CD4-positive, CD25-positive, alpha-beta regulatory T cell (primary cell): ENCODE data around the gene EXOC3. TPM values are rescaled to one million over a fixed set of nuclear protein-coding genes. Genes with fewer than 3 reads are reported as not detected.

Source experiments
- ATAC-seq, 2 donors: fragments of 150-1000 bp; cut with Tn5 transposase; one replicate each; pipeline ENCODE4 v1.10.0; 2021; ENCODE audit warnings: low read depth in 2 of 2, moderate number of reproducible peaks in 2 of 2, moderate library complexity in 1 of 2
- DNase-seq, 3 donors: peaks; one replicate each; pipeline versions ENCODE4 v3.0.0 to v3.0.0-alpha.2; 2012 to 2022; ENCODE audit warnings: mixed read lengths in 1 of 3
- H3K27ac ChIP-seq: one replicate; pipeline ENCODE4 v1.7.0; 2013; ENCODE audit warnings: mild to moderate bottlenecking, low read length; ENCODE audit not compliant: insufficient read depth, poor library complexity, severe bottlenecking
- H3K27me3 ChIP-seq: one replicate; pipeline ENCODE4 v1.7.0; 2013; ENCODE audit warnings: low read length; ENCODE audit not compliant: control insufficient read depth, insufficient read depth
- H3K36me3 ChIP-seq: one replicate; pipeline ENCODE4 v1.7.0; 2013; ENCODE audit warnings: mild to moderate bottlenecking, low read length, moderate library complexity; ENCODE audit not compliant: control insufficient read depth, insufficient read depth
- H3K4me1 ChIP-seq: 2 replicates; pipeline ENCODE4 v1.7.0; 2013; ENCODE audit warnings: mild to moderate bottlenecking, low read length; ENCODE audit not compliant: insufficient read depth, control insufficient read depth, poor library complexity, severe bottlenecking
- H3K4me3 ChIP-seq: one replicate; pipeline ENCODE4 v1.7.0; 2013; ENCODE audit warnings: low read depth, mild to moderate bottlenecking, low read length, moderate library complexity
- H3K9me3 ChIP-seq, 2 experiments: 1 replicate in 1 of 2; 2 replicates in 1 of 2; pipeline ENCODE4 v1.7.0; 2013; ENCODE audit warnings: low read length in 2 of 2, mild to moderate bottlenecking in 1 of 2, moderate library complexity in 1 of 2; ENCODE audit not compliant: control insufficient read depth in 2 of 2
- H3K27ac Mint-ChIP-seq, 3 donors: one replicate each; pipeline ENCODE4 v1.8.0; 2020 to 2022; ENCODE audit warnings: mild to moderate bottlenecking in 3 of 3, mixed read lengths in 3 of 3, moderate library complexity in 2 of 3
- H3K27me3 Mint-ChIP-seq: one replicate; pipeline ENCODE4 v1.8.0; 2022; ENCODE audit warnings: mild to moderate bottlenecking, mixed read lengths
- H3K36me3 Mint-ChIP-seq: one replicate; pipeline ENCODE4 v1.8.0; 2020; ENCODE audit warnings: mixed read lengths
- H3K4me1 Mint-ChIP-seq, 4 donors: one replicate each; pipeline ENCODE4 v1.8.0; 2020 to 2022; ENCODE audit warnings: mixed read lengths in 4 of 4, mild to moderate bottlenecking in 1 of 4
- H3K4me3 Mint-ChIP-seq, 4 donors: one replicate each; pipeline ENCODE4 v1.8.0; 2020 to 2022; ENCODE audit warnings: mild to moderate bottlenecking in 4 of 4, mixed read lengths in 4 of 4, moderate library complexity in 3 of 4
- H3K9me3 Mint-ChIP-seq, 7 donors: one replicate each; pipeline ENCODE4 v1.8.0; 2020 to 2022; ENCODE audit warnings: mixed read lengths in 7 of 7, mild to moderate bottlenecking in 3 of 7, moderate library complexity in 2 of 7
- polyA plus RNA-seq, 4 donors: library from polyadenylated mRNA; unstranded; fragments of 300-500 nt; fragmentation: Illumina TruSeq; gene quantifications; one replicate each; pipeline ENCODE4 v1.2.3, GENCODE V29; 2021
- total RNA-seq: library from RNA; stranded (reverse); gene quantifications from one replicate; pipeline ENCODE4 v1.2.3, GENCODE V29; 2022

The EXOC3 gene
- total and polyA plus RNA-seq, 5 donors from 2014 or later = 23.3 to 95.4 (median 37.0) TPM

GRCh38 chr5:403995-404394, 39.0 kb upstream of the EXOC3 start:
- no peak for DNase-seq
- Mint-ChIP-seq H3K4me1 (peaks cover 0 to 4% (median 0%) of the 10 kb centered on the region in 4 donors), H3K9me3 (peaks cover 0 to 2% (median 0%) of the 10 kb centered on the region in 7 donors), H3K27me3 (peaks cover 28% of the 10 kb centered on the region), H3K4me3 (no peak overlapping the region), H3K27ac (no peak overlapping the region), H3K36me3 (no peaks in the 10 kb centered on the region)
- Histone ChIP-seq H3K4me3 (no peak overlapping the region), H3K27ac (no peak overlapping the region), H3K4me1 (no peaks in the 10 kb centered on the region), H3K36me3 (no peaks in the 10 kb centered on the region), H3K9me3 (no peaks in the 10 kb centered on the region), H3K27me3 (no peaks in the 10 kb centered on the region)
- no peak for ATAC-seq

DNA sequence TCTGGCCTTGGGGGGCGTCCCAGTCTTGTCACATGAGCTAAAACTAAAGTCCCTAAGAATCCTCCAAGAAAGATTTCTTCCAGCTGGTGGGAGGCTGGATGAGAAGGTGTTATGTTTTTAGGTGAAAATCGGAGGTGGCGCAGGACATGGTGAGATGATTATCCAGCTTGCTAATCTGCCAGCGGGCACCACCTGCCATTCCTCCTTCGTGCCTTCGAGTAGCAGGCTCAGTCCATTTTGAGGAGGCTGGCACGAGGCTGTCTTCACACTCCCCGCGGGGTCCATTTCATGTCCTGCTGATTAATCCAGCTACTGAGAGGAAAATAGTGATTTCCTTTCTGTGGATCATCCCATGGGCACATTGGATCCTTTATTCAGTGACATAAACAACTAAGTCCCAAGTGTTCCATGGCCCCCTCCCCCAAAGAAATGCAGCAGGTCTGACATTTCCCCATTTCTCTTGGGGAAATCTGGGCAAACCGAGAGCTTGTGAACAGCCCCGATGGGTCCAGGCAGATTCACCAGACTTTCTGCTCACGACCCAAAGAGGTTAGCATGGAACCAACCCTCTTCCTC, 38.2 kb upstream of the EXOC3 start:
- ATAC-seq = no peak
- H3K9me3 ChIP-seq = no peaks in the 10 kb centered on the region
- H3K4me3 ChIP-seq = no peak overlapping the region
- H3K27ac ChIP-seq = no peak overlapping the region
- H3K4me1 ChIP-seq = no peaks in the 10 kb centered on the region
- Mint-ChIP-seq H3K4me3 (no peak overlapping the region), H3K27ac (no peak overlapping the region), H3K36me3 (no peaks in the 10 kb centered on the region), H3K9me3 (peaks cover 0 to 2% (median 0%) of the 10 kb centered on the region in 7 donors), H3K27me3 (peaks cover 28% of the 10 kb centered on the region), H3K4me1 (peaks cover 0 to 4% (median 0%) of the 10 kb centered on the region in 4 donors)
- H3K27me3 ChIP-seq = no peaks in the 10 kb centered on the region
- H3K36me3 ChIP-seq = no peaks in the 10 kb centered on the region
- no peak for DNase-seq

DNA sequence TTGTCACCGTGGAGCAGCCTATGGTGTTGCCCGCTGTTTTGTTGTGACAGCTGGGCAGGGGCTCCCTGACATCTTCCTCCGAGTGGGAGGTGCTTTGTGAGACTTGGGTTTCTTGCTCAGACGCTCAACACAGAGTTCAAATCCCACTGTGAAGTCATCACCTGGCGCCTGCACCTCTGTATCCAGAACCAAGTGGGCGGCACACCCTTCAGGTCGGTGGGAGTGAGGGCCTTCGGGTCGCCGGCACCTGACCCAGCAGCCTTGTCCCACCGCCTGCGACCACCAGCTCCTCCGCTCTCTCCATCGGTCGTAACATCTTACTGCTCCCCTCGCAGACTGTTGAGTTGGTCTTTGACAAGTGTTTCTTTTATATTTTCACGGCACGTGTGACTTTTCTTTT, 37.6 kb upstream of the EXOC3 start:
- Mint-ChIP-seq H3K27me3 (peaks cover 25% of the 10 kb centered on the region), H3K4me1 (peaks cover 0 to 4% (median 0%) of the 10 kb centered on the region in 4 donors), H3K27ac (no peak overlapping the region), H3K9me3 (peaks cover 0 to 2% (median 0%) of the 10 kb centered on the region in 7 donors), H3K36me3 (no peaks in the 10 kb centered on the region), H3K4me3 (no peak overlapping the region)
- Histone ChIP-seq H3K36me3 (no peaks in the 10 kb centered on the region), H3K9me3 (no peaks in the 10 kb centered on the region), H3K4me1 (no peaks in the 10 kb centered on the region), H3K27me3 (no peaks in the 10 kb centered on the region), H3K27ac (no peak overlapping the region), H3K4me3 (no peak overlapping the region)
- no peak for DNase-seq
- ATAC-seq = no peak

DNA sequence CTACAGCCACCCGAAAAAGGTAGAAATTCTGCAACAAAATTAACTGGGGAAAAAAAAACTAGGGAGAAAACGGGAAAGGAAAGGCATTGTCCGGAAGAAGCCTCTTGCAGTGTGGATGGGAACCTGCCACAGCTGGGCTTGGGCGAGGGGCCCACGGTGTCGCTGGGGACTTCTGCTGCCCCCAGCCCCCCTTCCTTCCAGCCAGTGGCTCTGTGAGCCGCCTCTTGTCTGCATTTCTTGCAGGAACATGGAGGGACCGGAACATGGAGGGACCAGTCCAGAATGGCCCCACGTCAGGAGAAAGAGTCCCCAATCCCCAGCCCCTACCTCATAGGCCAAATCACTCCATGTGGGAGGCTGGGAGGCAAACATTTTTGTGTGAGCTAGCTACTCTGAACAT, 36.9 kb upstream of the EXOC3 start:
- ATAC-seq = no peak
- no peaks in the 10 kb centered on the region for H3K4me1 Mint-ChIP-seq
- H3K4me3 ChIP-seq = no peak overlapping the region
- peaks cover 25% of the 10 kb centered on the region for H3K27me3 Mint-ChIP-seq
- H3K9me3 ChIP-seq = no peaks in the 10 kb centered on the region
- no peak overlapping the region for H3K27ac ChIP-seq
- no peaks in the 10 kb centered on the region for H3K36me3 Mint-ChIP-seq
- no peak for DNase-seq
- H3K4me1 ChIP-seq = no peaks in the 10 kb centered on the region
- H3K27ac Mint-ChIP-seq = peak overlapping the region in 1 of 3 donors; percentile 2
- peaks cover 0 to 2% (median 0%) of the 10 kb centered on the region in 7 donors for H3K9me3 Mint-ChIP-seq
- H3K27me3 ChIP-seq = no peaks in the 10 kb centered on the region
- H3K4me3 Mint-ChIP-seq = no peak overlapping the region
- H3K36me3 ChIP-seq = no peaks in the 10 kb centered on the region

GRCh38 chr5:407051-407450, 35.9 kb upstream of the EXOC3 start:
- no peak overlapping the region for H3K27ac ChIP-seq
- Mint-ChIP-seq H3K9me3 (peaks cover 0 to 2% (median 0%) of the 10 kb centered on the region in 7 donors), H3K27me3 (peaks cover 24% of the 10 kb centered on the region), H3K4me1 (no peaks in the 10 kb centered on the region), H3K27ac (no peak overlapping the region), H3K4me3 (no peak overlapping the region), H3K36me3 (no peaks in the 10 kb centered on the region)
- no peaks in the 10 kb centered on the region for H3K9me3 ChIP-seq
- no peaks in the 10 kb centered on the region for H3K27me3 ChIP-seq
- H3K36me3 ChIP-seq = no peaks in the 10 kb centered on the region
- DNase-seq (no peak), ATAC-seq (no peak)
- H3K4me3 ChIP-seq = no peak overlapping the region
- no peaks in the 10 kb centered on the region for H3K4me1 ChIP-seq

DNA sequence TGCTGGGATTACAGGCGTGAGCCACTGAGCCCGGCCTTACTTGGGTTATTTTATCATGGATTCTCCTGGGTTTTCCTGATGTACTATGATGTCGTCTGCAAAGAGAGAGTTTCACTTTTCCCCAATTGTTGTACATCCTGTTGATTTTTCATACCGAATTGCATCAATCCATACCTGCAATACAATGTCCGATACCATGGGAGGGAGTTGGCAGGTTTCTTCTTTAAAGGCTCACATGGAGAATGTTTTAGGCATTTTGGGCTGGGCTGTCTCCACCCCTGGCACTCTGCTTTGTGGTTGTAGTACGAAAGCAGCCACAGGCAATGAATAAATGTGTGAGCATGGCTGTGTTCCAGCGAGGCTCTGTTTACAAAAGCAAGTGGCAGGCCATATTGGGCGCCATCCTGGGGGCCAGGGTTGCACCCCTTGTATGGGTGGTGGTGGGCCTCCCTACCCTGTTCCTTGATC, 35.1 kb upstream of the EXOC3 start:
- H3K27ac ChIP-seq = no peak overlapping the region
- Mint-ChIP-seq H3K27me3 (peaks cover 23% of the 10 kb centered on the region), H3K27ac (no peak overlapping the region), H3K36me3 (no peaks in the 10 kb centered on the region), H3K9me3 (peaks cover 0 to 2% (median 0%) of the 10 kb centered on the region in 7 donors), H3K4me1 (no peaks in the 10 kb centered on the region), H3K4me3 (no peak overlapping the region)
- ATAC-seq (no peak), DNase-seq (no peak)
- no peaks in the 10 kb centered on the region for H3K9me3 ChIP-seq
- H3K4me1 ChIP-seq = no peaks in the 10 kb centered on the region
- H3K27me3 ChIP-seq = no peaks in the 10 kb centered on the region
- H3K36me3 ChIP-seq = no peaks in the 10 kb centered on the region
- no peak overlapping the region for H3K4me3 ChIP-seq

- Histone ChIP-seq H3K4me1 (no peaks in the 10 kb centered on the region), H3K9me3 (no peaks in the 10 kb centered on the region), H3K36me3 (no peaks in the 10 kb centered on the region), H3K27ac (no peak overlapping the region), H3K4me3 (no peak overlapping the region), H3K27me3 (no peaks in the 10 kb centered on the region)
- H3K36me3 Mint-ChIP-seq = no peaks in the 10 kb centered on the region
- ATAC-seq (no peak), DNase-seq (no peak)
- H3K4me3 Mint-ChIP-seq = no peak overlapping the region
- peaks cover 0 to 7% (median 0%) of the 10 kb centered on the region in 4 donors for H3K4me1 Mint-ChIP-seq
- no peak overlapping the region for H3K27ac Mint-ChIP-seq
- peaks cover 0 to 2% (median 0%) of the 10 kb centered on the region in 7 donors for H3K9me3 Mint-ChIP-seq
- H3K27me3 Mint-ChIP-seq = peaks cover 15% of the 10 kb centered on the region
Measured at GRCh38 chr5:410911-411517, 32.0 kb upstream of the EXOC3 start.

DNA sequence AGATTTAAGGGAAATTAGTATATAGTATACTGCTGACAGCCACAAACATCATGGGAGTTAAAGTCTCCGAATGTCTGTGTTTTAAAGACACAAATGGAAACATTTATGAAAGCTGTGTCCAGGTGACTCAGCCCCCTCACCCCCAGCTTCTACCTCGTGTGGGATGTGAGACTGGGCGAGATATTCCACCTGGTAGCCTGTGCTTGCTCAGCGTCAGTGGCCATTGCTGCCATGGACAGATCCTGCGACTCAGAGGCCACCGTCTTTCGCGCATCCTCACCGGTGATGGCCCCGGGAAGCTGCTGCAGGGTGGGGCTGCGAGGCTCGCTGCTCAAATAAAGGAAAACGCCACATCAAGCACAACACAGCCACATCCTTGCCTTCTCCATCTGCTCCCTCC, 31.2 kb upstream of the EXOC3 start:
- no peak for DNase-seq
- Mint-ChIP-seq H3K36me3 (no peaks in the 10 kb centered on the region), H3K4me1 (peaks cover 0 to 7% (median 0%) of the 10 kb centered on the region in 4 donors), H3K27ac (no peak overlapping the region), H3K9me3 (no peaks in the 10 kb centered on the region), H3K4me3 (no peak overlapping the region), H3K27me3 (peaks cover 14% of the 10 kb centered on the region)
- no peak for ATAC-seq
- H3K27me3 ChIP-seq = no peaks in the 10 kb centered on the region
- H3K27ac ChIP-seq = no peak overlapping the region
- no peak overlapping the region for H3K4me3 ChIP-seq
- no peaks in the 10 kb centered on the region for H3K9me3 ChIP-seq
- no peaks in the 10 kb centered on the region for H3K36me3 ChIP-seq
- H3K4me1 ChIP-seq = no peaks in the 10 kb centered on the region
